GM10248 (cell line): ENCODE data around the gene SMARCA4.
A peak's percentile ranks its signal among the peaks of the same experiment; 100 is the strongest.

Source experiments
- CTCF ChIA-PET: fragments of 300-600 bp; sonication (Branson Sonifier 250); formaldehyde crosslinking; extraction: SDS; loops from one replicate; lab custom pipeline; 2021; ENCODE audit warnings: antibody characterized with exemption; lab: Yijun Ruan, JAX
- POLR2A ChIA-PET: fragments of 350-650 bp; sonication (Branson Sonifier 250); formaldehyde crosslinking; extraction: SDS; loops from one replicate; lab custom pipeline; 2020; ENCODE audit warnings: antibody characterized with exemption; lab: Yijun Ruan, JAX
- DNase-seq: peaks from one replicate; pipeline ENCODE4 v3.0.0; 2012; ENCODE audit errors: extremely low spot score
- CTCF ChIP-seq: IDR thresholded peaks from 2 replicates; pipeline ENCODE4 v1.5.1; 2012; ENCODE audit warnings: mild to moderate bottlenecking, low read depth; ENCODE audit errors: extremely low read depth, missing control alignments, control extremely low read depth

SMARCA4 gene

DNA sequence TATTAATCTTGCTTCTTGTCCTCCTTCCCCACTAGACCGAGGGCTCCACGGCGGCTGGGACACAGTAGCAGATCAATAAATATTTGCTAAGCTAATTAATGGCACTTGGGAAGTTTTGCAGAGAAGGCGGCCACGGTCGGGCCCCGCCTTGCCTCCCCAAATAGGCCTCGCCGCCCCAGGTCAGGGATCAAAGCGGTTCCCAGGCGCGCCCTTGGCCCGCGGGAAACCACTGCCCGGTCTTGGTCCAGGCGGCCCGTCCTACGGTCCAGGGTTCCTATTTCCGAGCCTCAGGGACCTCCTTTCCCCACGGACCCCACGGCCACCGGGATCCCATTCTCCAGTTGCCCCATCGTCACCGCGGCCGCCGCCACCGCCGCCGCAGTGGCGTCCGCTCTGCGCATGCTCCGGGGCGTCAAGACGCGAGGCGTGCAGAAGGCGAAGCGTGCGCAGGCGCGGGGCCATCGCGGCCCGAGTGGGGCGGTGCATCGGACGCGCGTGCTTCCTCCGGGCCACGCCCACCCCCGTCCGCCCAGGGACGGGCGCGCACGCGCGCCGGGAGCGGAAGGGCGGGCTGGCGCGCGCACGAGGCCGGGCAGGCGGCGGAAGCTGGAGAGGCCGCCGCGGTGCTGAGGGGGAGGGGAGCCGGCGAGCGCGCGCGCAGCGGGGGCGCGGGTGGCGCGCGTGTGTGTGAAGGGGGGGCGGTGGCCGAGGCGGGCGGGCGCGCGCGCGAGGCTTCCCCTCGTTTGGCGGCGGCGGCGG, at the start of gene SMARCA4:
SMARCA4 (plus strand) TSS at position 717 of the 759 bp plus-strand sequence. CDS start 23,122 bp downstream, outside the sequence.
- peak; percentile 99 for DNase-seq
- TF ChIP-seq CTCF: no peak
- ChIA-PET CTCF (interaction anchor here (1.2 to 4.0 kb wide), 5 partner anchors 15 to 166 kb away, joined by 3 to 18 read pairs (median 3); no protein-coding TSS in a partner anchor), POLR2A (no interaction called here)

GRCh38 chr19:10911579-10912363, 49.1 kb upstream of the SMARCA4 start:
- no peak for DNase-seq
- CTCF ChIA-PET: interaction anchor here (1.0 to 1.4 kb wide), 3 partner anchors 23 to 194 kb away, joined by 3 to 4 read pairs (median 3); partner anchors contain the start of gene DNM2
- POLR2A ChIA-PET: no interaction called here
- no peak for TF ChIP-seq CTCF

GRCh38 chr19:10912619-10913018, 48.2 kb upstream of the SMARCA4 start:
- ChIA-PET CTCF (interaction anchor here (1.5 to 2.3 kb wide), 2 partner anchors 24 to 32 kb away, joined by 3 to 6 read pairs; no protein-coding TSS in a partner anchor), POLR2A (interaction anchor here (0.6 to 0.7 kb wide), 2 partner anchors 123 to 199 kb away, joined by 3 read pairs; no protein-coding TSS in a partner anchor)
- DNase-seq: no peak
- TF ChIP-seq CTCF: no peak

- ChIA-PET POLR2A (no interaction called here), CTCF (interaction anchor here (1.2 to 2.3 kb wide), 4 partner anchors 17 to 31 kb away, joined by 3 to 6 read pairs (median 3); no protein-coding TSS in a partner anchor)
- no peak for DNase-seq
- TF ChIP-seq CTCF: no peak
Measured at GRCh38 chr19:10913716-10914340, 47.0 kb upstream of the SMARCA4 start.

- no peak for DNase-seq
- CTCF ChIA-PET: interaction anchor here (0.9 to 1.2 kb wide), 2 partner anchors 25 to 43 kb away, joined by 3 read pairs; no protein-coding TSS in a partner anchor
- POLR2A ChIA-PET: interaction anchor here (0.6 kb wide), 1 partner anchor 498 kb away, joined by 3 read pairs; no protein-coding TSS in a partner anchor
Measured at GRCh38 chr19:10915130-10916091, 45.4 kb upstream of the SMARCA4 start.

More at GRCh38 chr19:10915130-10916091, 45.4 kb upstream of the SMARCA4 start:
- no peak for TF ChIP-seq CTCF
